Thyroid gland (tissue), 4 donors: ENCODE measurements around the gene BCO1. TPM values are rescaled to one million over a fixed set of nuclear protein-coding genes. Genes with fewer than 3 reads are reported as not detected.

Source experiments
- DNase-seq, 2 donors: peaks; one replicate each; pipeline ENCODE4 v3.0.0-alpha.2; 2019
- H3K27ac ChIP-seq, 3 donors: fragments of 200-600 bp; sonication (generic); 1 replicate in 2 of 3; 2 replicates in 1 of 3; pipeline ENCODE4 v1.5.1; 2016 to 2019; ENCODE audit warnings: mild to moderate bottlenecking in 1 of 3, moderate library complexity in 1 of 3
- H3K27me3 ChIP-seq: fragments of 200-600 bp; sonication (generic); one replicate; pipeline ENCODE4 v1.5.1; 2019
- H3K36me3 ChIP-seq, 2 donors: fragments of 200-600 bp; sonication (generic); one replicate each; pipeline ENCODE4 v1.5.1; 2016 to 2019
- H3K4me1 ChIP-seq, 2 donors: fragments of 200-600 bp; sonication (generic); one replicate each; pipeline ENCODE4 v1.5.1; 2017 to 2019
- H3K4me3 ChIP-seq, 3 donors: fragments of 200-600 bp; sonication (generic); replicated peaks in 1 of 3; 1 replicate in 2 of 3; 2 replicates in 1 of 3; pipeline ENCODE4 v1.5.1; 2016; ENCODE audit warnings: mild to moderate bottlenecking in 1 of 3
- H3K9me3 ChIP-seq: fragments of 200-600 bp; sonication (generic); one replicate; pipeline ENCODE4 v1.5.1; 2017
- POLR2A ChIP-seq, 2 donors: fragments of 450-650 bp; IDR thresholded peaks; one replicate each; pipeline ENCODE4 v1.6.1; 2017; ENCODE audit warnings: antibody characterized with exemption in 2 of 2, mild to moderate bottlenecking in 2 of 2, moderate library complexity in 1 of 2
- WGBS, 2 donors: methylation state at CpG; one replicate each; pipeline ENCODE4 v1.1.5; 2017; 5-methylcytosine and 5-hydroxymethylcytosine counted together
- intact Hi-C: fragments of 100-400 bp; cut with DNase I; formaldehyde crosslinking; loops from one replicate; pipeline ENCODE4 v1.15.1; 2023
- total RNA-seq, 4 donors: library from RNA; depleted of rRNA; stranded (reverse); fragments of >200 nt; gene quantifications; one replicate each; pipeline ENCODE4 v1.2.3, GENCODE V29; 2016
- TF ChIP-seq, protein P1 (sequence below), 6 experiments: fragments of 200-600 bp in 3 of 6; fragments of 450-650 bp in 3 of 6; sonication (generic) in 3 of 6; IDR thresholded peaks; one replicate each; pipeline ENCODE4 v1.5.1; 2016 to 2019; ENCODE audit warnings: antibody characterized with exemption in 6 of 6, mild to moderate bottlenecking in 2 of 6, inconsistent platforms in 1 of 6, moderate library complexity in 1 of 6

BCO1 gene
- total RNA-seq, 4 donors from 2014 or later = 0.22 TPM; not detected in 3

DNA sequence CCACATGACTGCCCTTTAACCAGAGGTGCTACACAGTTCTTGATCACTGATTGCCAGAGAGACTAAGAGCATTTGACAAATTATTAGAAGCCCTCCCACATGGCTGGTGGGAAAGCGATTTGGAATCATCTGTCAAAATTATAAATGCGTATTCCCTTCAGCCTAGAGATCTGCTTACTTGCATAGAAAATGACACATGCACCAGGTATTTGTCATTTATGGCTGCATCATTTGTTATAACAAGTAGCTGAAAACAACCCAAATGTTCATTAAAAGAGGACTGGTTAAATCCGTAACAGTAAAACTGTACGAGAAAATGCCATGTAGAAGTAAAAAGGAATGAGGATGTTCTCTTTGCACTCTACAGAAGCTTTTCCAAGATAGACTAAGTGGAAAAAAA lies 21.4 kb downstream of the BCO1 start:
- H3K9me3 ChIP-seq = no peaks in the 10 kb centered on the region
- DNase-seq = no peak
- 86 to 93% methylated on average over 4 of the region's 4 CpGs for WGBS, 2 donors
- intact Hi-C loops = no loop called here
- no peaks in the 10 kb centered on the region for H3K4me1 ChIP-seq
- H3K27me3 ChIP-seq = no peaks in the 10 kb centered on the region
- no peaks in the 10 kb centered on the region for H3K36me3 ChIP-seq
- TF ChIP-seq, protein P1, sequence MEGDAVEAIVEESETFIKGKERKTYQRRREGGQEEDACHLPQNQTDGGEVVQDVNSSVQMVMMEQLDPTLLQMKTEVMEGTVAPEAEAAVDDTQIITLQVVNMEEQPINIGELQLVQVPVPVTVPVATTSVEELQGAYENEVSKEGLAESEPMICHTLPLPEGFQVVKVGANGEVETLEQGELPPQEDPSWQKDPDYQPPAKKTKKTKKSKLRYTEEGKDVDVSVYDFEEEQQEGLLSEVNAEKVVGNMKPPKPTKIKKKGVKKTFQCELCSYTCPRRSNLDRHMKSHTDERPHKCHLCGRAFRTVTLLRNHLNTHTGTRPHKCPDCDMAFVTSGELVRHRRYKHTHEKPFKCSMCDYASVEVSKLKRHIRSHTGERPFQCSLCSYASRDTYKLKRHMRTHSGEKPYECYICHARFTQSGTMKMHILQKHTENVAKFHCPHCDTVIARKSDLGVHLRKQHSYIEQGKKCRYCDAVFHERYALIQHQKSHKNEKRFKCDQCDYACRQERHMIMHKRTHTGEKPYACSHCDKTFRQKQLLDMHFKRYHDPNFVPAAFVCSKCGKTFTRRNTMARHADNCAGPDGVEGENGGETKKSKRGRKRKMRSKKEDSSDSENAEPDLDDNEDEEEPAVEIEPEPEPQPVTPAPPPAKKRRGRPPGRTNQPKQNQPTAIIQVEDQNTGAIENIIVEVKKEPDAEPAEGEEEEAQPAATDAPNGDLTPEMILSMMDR (IDR thresholded peaks at IDR 0.05) = no peak
- no peak for TF ChIP-seq POLR2A (IDR thresholded peaks at IDR 0.05)
- H3K27ac ChIP-seq = no peak overlapping the region
- H3K4me3 ChIP-seq = no peak overlapping the region

DNA sequence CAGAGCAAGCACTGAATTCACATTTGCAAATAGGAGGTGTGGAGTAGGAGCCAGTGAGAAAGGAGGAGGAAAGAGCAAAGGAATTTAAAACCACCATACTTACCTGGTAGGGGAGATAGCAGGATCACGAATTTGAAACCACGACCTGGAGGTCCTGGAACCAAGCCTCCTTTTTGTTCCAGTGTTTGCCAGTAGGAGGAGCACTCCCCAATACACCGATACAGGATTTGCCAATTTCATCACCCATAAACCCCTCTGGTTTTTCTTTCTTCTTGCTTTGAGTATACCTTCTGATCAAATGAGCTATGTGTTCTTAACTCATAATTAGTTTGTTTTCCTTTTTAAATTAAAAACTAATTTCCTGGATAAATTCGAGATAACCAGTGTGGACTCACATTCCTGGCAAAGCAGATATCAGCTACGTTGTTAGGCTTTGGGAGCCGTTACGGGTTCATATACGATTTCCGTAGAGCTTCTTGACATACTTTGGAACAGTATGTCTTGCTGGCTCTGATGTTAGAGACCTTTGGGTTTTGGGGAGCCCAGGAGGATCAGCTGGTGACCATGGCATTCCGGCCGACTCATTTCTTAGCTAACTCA lies 22.7 kb downstream of the BCO1 start:
- Histone ChIP-seq H3K4me1 (peaks cover under 1 to 5% of the 10 kb centered on the region in 2 donors), H3K36me3 (no peaks in the 10 kb centered on the region), H3K9me3 (no peaks in the 10 kb centered on the region), H3K27ac (no peak overlapping the region), H3K27me3 (no peaks in the 10 kb centered on the region), H3K4me3 (no peak overlapping the region)
- 77 to 86% methylated on average over 11 of the region's 11 CpGs for WGBS, 2 donors
- intact Hi-C loops = no loop called here
- TF ChIP-seq, protein P1 (IDR thresholded peaks at IDR 0.05) = peak in 5 of 6 experiments; percentile 24 to 61 (median 36)
- no peak for TF ChIP-seq POLR2A (IDR thresholded peaks at IDR 0.05)
- DNase-seq = no peak

DNA sequence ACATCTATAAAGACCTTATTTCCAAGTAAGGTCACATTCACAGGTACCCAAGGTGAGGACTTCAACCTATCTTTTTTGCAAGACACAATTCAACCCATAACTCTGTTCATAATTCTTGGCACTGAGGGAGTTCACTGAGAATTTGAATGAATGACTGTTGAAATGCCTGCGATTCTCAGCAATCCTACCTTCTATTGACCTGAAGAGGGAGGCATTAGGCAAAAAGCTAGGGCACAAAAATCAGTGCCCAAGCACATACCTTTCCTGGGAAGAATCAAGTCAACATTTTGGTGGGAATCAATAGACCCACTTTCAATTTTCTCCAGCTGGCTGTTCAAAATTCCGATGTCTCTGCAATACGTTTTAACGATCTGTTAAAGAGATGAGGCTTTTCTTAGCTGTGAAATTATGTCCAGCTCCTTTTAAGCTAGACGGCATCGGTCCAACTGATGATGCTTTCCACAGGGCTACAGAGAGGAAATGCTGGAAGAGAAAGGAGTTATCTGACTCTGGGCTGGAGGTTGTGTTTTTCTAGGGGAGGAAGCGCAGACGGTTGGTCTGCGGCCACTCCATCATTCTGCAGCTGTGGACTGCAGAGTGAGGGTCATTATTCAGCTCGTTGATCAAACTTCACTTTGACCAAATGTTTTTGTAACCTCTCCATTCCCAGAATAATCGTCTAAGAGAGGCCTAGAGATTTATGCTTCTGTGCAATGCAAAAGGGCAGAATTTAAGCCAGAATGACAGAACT lies 25.2 kb downstream of the BCO1 start:
- H3K27ac ChIP-seq = no peak overlapping the region
- H3K4me1 ChIP-seq = peaks cover 8 to 13% of the 10 kb centered on the region in 2 donors
- TF ChIP-seq, protein P1 (IDR thresholded peaks at IDR 0.05) = peak in 2 of 6 experiments; percentile 12 to 25
- TF ChIP-seq POLR2A (IDR thresholded peaks at IDR 0.05) = no peak
- no peaks in the 10 kb centered on the region for H3K36me3 ChIP-seq
- 49 to 54% methylated on average over 11 of the region's 11 CpGs for WGBS, 2 donors
- intact Hi-C loops = no loop called here
- no peak overlapping the region for H3K4me3 ChIP-seq
- H3K27me3 ChIP-seq = no peaks in the 10 kb centered on the region
- DNase-seq = no peak
- no peaks in the 10 kb centered on the region for H3K9me3 ChIP-seq

DNA sequence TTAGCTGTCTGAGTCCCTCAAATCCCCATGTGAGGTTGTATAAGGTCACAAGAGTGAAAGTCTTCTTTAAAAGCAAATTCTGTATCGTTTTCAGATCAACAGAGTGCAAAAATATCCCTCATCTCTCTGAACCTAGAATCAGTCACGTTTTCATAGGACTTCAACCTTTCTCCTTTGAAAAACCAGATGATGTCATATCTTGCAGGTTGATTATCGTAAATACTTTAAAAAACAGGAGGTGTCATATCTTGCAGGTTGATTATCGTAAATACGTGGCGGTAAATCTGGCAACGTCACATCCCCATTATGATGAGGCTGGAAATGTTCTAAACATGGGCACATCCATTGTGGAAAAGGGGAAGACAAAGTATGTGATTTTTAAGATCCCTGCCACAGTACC lies 25.9 kb downstream of the BCO1 start:
- no peak overlapping the region for H3K27ac ChIP-seq
- no peaks in the 10 kb centered on the region for H3K9me3 ChIP-seq
- no peak for DNase-seq
- H3K36me3 ChIP-seq = no peaks in the 10 kb centered on the region
- no peaks in the 10 kb centered on the region for H3K27me3 ChIP-seq
- no peak overlapping the region for H3K4me3 ChIP-seq
- WGBS, 2 donors = 84 to 91% methylated on average over 7 of the region's 7 CpGs
- intact Hi-C loops = no loop called here
- H3K4me1 ChIP-seq = peaks cover 8 to 13% of the 10 kb centered on the region in 2 donors
- TF ChIP-seq, protein P1 (IDR thresholded peaks at IDR 0.05) = no peak
- no peak for TF ChIP-seq POLR2A (IDR thresholded peaks at IDR 0.05)

DNA sequence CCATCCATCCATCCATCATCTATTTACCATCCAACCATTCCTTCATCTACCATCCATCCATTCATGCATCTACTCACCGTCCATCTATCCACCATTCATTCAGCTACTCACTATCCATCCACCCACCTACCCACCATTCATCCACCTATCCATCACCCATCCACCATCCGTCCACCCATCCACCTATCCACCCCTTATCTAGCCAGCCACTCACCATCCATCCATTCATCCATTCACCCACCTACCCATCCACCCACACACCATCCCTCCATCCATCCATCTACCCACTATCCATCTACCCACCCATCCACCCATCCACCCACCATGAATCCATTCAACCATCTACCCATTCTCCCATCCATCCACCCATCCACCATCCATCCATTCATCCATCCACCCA lies 26.6 kb downstream of the BCO1 start:
- H3K4me1 ChIP-seq = peaks cover 8 to 13% of the 10 kb centered on the region in 2 donors
- 96 to 98% methylated on average over 2 of the region's 2 CpGs for WGBS, 2 donors
- no peaks in the 10 kb centered on the region for H3K27me3 ChIP-seq
- intact Hi-C loops = no loop called here
- no peak for DNase-seq
- H3K36me3 ChIP-seq = no peaks in the 10 kb centered on the region
- no peak overlapping the region for H3K27ac ChIP-seq
- no peaks in the 10 kb centered on the region for H3K9me3 ChIP-seq
- no peak overlapping the region for H3K4me3 ChIP-seq
- TF ChIP-seq, protein P1 (IDR thresholded peaks at IDR 0.05) = no peak
